ENCODE results near the gene ZNF24. TPM values are rescaled to one million over a fixed set of nuclear protein-coding genes. Genes with fewer than 3 reads are reported as not detected.

ZNF24 gene
- total RNA-seq, 4 donors from 2014 or later, result 12.7 to 34.5 (median 29.1) TPM

GRCh38 chr18:35306588-35307250, 37.5 kb downstream of the ZNF24 start:
- no peak for DNase-seq
- Histone ChIP-seq H3K4me1 (no peaks in the 10 kb centered on the region), H3K27ac (no peak overlapping the region), H3K9me3 (peaks cover 73 to 85% of the 10 kb centered on the region in 2 donors), H3K4me3 (no peak overlapping the region), H3K36me3 (peaks cover 0 to 69% (median 20%) of the 10 kb centered on the region in 4 donors), H3K27me3 (no peaks in the 10 kb centered on the region)
- 95 to 97% methylated on average over 5 of the region's 5 CpGs for WGBS, 2 donors (ENCODE audit: low coverage in 1 of 2)
- TF ChIP-seq EP300 (IDR thresholded peaks at IDR 0.05; ENCODE audit: low read depth) (no peak), POLR2AphosphoS5 (IDR thresholded peaks at IDR 0.05) (no peak), CTCF (IDR thresholded peaks at IDR 0.05) (no peak), POLR2A (IDR thresholded peaks at IDR 0.05) (no peak)
- intact Hi-C loops (cut with DNase I; ENCODE audit: low total_unique reads), result no loop called here
- in situ Hi-C loops (cut with MboI; ENCODE audit: low pct_ligation_motif_present in 1 of 4, low pct_unique_long_range_greater_than_20kb in 1 of 4, low sequenced_read_pairs in 3 of 4), result no loop called here

- H3K27me3 ChIP-seq, result no peaks in the 10 kb centered on the region
- H3K36me3 ChIP-seq, result peaks cover 0 to 85% (median 25%) of the 10 kb centered on the region in 4 donors
These were observed 40.6 kb downstream of the ZNF24 start for GRCh38 chr18:35303610-35304009.

GRCh38 chr18:35296060-35296459, 48.2 kb downstream of the ZNF24 start:
- in situ Hi-C loops (cut with MboI; ENCODE audit: low pct_ligation_motif_present in 1 of 4, low pct_unique_long_range_greater_than_20kb in 1 of 4, low sequenced_read_pairs in 3 of 4), result no loop called here
- peaks cover 0 to 18% (median 4%) of the 10 kb centered on the region in 4 donors for H3K36me3 ChIP-seq
- intact Hi-C loops (cut with DNase I; ENCODE audit: low total_unique reads), result no loop called here
- no peaks in the 10 kb centered on the region for H3K27me3 ChIP-seq
- 100% methylated on average over 2 of the region's 2 CpGs; no CpG with 5 or more reads in 1 of the 2 donors for WGBS, 2 donors (ENCODE audit: low coverage in 1 of 2)
- H3K4me1 ChIP-seq, result peaks cover 0 to 11% (median 6%) of the 10 kb centered on the region in 4 donors
- DNase-seq, result no peak
- no peak for TF ChIP-seq CTCF (IDR thresholded peaks at IDR 0.05)
- TF ChIP-seq POLR2A (IDR thresholded peaks at IDR 0.05), result no peak
- TF ChIP-seq EP300 (IDR thresholded peaks at IDR 0.05; ENCODE audit: low read depth), result no peak
- no peak for TF ChIP-seq POLR2AphosphoS5 (IDR thresholded peaks at IDR 0.05)
- no peak overlapping the region for H3K4me3 ChIP-seq
- H3K9me3 ChIP-seq, result peaks cover 4 to 8% of the 10 kb centered on the region in 2 donors
- no peak overlapping the region for H3K27ac ChIP-seq

More at GRCh38 chr18:35303610-35304009, 40.6 kb downstream of the ZNF24 start:
- Histone ChIP-seq H3K4me1 (no peaks in the 10 kb centered on the region), H3K27ac (no peak overlapping the region), H3K4me3 (no peak overlapping the region), H3K9me3 (peaks cover 62 to 67% of the 10 kb centered on the region in 2 donors)
- WGBS, 2 donors (ENCODE audit: low coverage in 1 of 2), result 97% methylated on average over 4 of the region's 4 CpGs; no CpG with 5 or more reads in 1 of the 2 donors
- in situ Hi-C loops (cut with MboI; ENCODE audit: low pct_ligation_motif_present in 1 of 4, low pct_unique_long_range_greater_than_20kb in 1 of 4, low sequenced_read_pairs in 3 of 4), result no loop called here
- intact Hi-C loops (cut with DNase I; ENCODE audit: low total_unique reads), result loop anchor here (2.0 kb wide), 1 partner anchor 59 kb away; no protein-coding TSS in a partner anchor
- no peak for TF ChIP-seq POLR2AphosphoS5 (IDR thresholded peaks at IDR 0.05)
- TF ChIP-seq CTCF (IDR thresholded peaks at IDR 0.05), result no peak
- TF ChIP-seq EP300 (IDR thresholded peaks at IDR 0.05; ENCODE audit: low read depth), result no peak
- no peak for TF ChIP-seq POLR2A (IDR thresholded peaks at IDR 0.05)
- no peak for DNase-seq

- WGBS, 2 donors (ENCODE audit: low coverage in 1 of 2), result 90% methylated on average over 2 of the region's 2 CpGs; no CpG with 5 or more reads in 1 of the 2 donors
- in situ Hi-C loops (cut with MboI; ENCODE audit: low pct_ligation_motif_present in 1 of 4, low pct_unique_long_range_greater_than_20kb in 1 of 4, low sequenced_read_pairs in 3 of 4), result no loop called here
- Histone ChIP-seq H3K27ac (no peak overlapping the region), H3K27me3 (no peaks in the 10 kb centered on the region), H3K4me1 (peaks cover 7 to 25% (median 10%) of the 10 kb centered on the region in 4 donors), H3K36me3 (no peaks in the 10 kb centered on the region), H3K9me3 (no peaks in the 10 kb centered on the region), H3K4me3 (peak overlapping the region in 1 of 4 donors; percentile 72)
- TF ChIP-seq CTCF (IDR thresholded peaks at IDR 0.05) (no peak), POLR2A (IDR thresholded peaks at IDR 0.05) (no peak), POLR2AphosphoS5 (IDR thresholded peaks at IDR 0.05) (no peak), EP300 (IDR thresholded peaks at IDR 0.05; ENCODE audit: low read depth) (no peak)
- intact Hi-C loops (cut with DNase I; ENCODE audit: low total_unique reads), result no loop called here
- no peak for DNase-seq
These were observed 53.1 kb downstream of the ZNF24 start for GRCh38 chr18:35291166-35291565.
